HG03039 (cell line): ENCODE results near the gene TAT.
"Not testable (repeated sequence)": the region's sequence is repeated elsewhere in the genome, so short reads cannot be mapped to it uniquely, and the experiment has no call there.

Source experiments
- ATAC-seq: cut with Tn5 transposase; IDR thresholded peaks from one replicate; pipeline ENCODE4 v1.9.1; 2021; ENCODE audit warnings: mild to moderate bottlenecking, moderate library complexity; ENCODE audit not compliant: unreplicated experiment

TAT gene

GRCh38 chr16:71576971-71577370, at the start of gene TAT:
Gene TAT, minus strand, starts transcription at chr16:71577092. Its CDS starts 677 bp downstream, at chr16:71576415.
- ATAC-seq, result no peak

DNA sequence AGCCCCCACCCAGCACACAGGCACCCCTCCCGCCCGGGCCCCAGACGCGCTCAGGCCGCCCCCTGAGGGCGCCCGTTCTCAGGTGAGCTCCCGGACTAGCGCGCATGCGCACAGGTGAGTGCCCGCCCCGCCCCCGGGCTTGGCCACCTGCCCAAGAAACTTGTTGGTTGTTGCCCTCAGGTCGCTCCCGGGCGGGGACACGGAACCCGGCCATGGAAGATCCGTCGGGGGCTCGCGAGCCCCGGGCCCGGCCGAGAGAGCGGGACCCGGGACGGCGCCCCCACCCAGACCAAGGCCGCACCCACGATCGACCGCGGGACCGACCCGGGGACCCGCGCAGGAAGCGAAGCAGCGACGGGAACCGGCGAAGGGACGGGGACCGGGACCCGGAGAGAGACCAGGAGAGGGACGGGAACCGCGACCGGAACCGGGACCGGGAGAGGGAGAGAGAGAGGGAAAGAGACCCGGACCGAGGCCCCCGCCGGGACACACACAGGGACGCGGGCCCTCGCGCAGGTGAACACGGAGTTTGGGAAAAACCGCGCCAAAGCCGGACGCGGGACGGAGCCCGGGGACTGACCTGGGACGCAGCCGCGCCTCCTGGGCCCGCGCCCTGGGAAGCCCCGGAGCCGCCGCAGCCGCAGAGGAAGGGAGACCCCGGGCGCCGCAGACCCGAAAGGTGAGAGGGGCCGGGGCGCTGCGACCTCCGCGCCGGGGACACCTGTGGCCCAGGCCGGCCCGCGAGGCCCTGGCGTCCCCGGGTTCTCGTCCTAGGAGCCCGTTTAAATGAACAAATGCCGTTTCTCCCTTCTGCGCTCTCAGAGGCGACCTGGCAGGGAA, 49.3 kb upstream of the TAT start, which contains the start of gene MARVELD3:
TSS of gene MARVELD3 (plus strand) at position 167 of the 840 bp plus-strand sequence. CDS start at position 213, 46 bp downstream.
- no peak for ATAC-seq

GRCh38 chr16:71625113-71625850, 48.4 kb upstream of the TAT start:
- no peak for ATAC-seq

DNA sequence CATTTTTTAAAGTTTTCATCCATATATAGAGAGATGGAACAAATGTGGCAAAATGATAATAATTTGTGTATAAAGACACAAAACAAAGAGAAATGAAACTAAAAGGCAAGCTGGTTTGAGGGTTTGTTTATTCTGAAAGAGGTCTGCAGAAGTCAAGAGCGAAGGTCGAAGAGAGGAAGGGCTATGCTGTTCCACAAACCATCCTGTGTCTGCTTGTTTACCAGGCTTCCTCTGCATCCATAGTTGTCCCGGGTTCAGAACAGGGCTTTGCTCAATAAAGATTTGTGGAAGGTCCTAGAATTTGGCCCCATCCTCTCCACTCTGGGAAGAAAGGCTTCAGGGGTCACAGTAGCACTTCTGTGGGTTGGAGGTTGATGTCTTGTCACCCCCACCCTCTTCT, 46.7 kb upstream of the TAT start:
- ATAC-seq, result no peak

DNA sequence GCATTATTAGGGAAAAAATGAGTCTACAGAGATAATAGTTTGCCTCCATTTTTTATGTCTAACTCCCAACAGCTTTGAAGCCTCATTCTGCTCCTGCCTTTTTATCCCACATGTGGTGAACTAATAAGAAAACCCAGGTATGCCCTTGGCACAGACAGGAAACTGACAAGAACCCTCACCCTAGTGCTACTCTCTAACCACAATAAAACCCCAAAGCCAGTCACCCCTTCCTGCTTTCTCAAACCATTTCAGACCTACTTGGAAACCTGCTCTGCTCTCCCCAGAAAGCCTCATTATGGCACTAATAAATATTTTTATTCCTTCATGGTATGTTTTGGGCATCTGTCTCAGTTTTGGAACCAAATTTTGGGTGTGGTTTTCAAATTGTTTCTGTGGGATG, 45.2 kb upstream of the TAT start:
- ATAC-seq, result no peak

DNA sequence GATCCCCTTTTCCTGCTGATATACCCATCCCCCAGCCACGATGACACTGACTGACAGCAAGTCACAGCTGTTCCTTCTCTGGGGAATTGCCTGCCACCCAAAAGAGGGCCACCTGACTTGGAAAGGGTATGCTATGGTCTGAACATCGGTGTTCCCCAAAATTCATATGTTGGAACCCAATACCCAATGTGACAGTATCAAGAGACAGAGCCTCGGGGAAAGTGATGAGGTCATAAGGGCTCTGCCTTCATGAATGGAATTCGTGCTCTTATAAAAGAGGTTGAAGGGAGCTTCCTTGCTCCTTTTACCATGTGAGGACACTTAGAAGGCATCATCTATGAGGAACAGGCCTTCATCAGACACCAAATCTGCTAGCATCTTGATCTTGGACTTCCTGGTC, 41.5 kb upstream of the TAT start:
- no peak for ATAC-seq

- ATAC-seq, result not testable (repeated sequence)
These were observed 38.1 kb upstream of the TAT start for GRCh38 chr16:71614956-71615355.

DNA sequence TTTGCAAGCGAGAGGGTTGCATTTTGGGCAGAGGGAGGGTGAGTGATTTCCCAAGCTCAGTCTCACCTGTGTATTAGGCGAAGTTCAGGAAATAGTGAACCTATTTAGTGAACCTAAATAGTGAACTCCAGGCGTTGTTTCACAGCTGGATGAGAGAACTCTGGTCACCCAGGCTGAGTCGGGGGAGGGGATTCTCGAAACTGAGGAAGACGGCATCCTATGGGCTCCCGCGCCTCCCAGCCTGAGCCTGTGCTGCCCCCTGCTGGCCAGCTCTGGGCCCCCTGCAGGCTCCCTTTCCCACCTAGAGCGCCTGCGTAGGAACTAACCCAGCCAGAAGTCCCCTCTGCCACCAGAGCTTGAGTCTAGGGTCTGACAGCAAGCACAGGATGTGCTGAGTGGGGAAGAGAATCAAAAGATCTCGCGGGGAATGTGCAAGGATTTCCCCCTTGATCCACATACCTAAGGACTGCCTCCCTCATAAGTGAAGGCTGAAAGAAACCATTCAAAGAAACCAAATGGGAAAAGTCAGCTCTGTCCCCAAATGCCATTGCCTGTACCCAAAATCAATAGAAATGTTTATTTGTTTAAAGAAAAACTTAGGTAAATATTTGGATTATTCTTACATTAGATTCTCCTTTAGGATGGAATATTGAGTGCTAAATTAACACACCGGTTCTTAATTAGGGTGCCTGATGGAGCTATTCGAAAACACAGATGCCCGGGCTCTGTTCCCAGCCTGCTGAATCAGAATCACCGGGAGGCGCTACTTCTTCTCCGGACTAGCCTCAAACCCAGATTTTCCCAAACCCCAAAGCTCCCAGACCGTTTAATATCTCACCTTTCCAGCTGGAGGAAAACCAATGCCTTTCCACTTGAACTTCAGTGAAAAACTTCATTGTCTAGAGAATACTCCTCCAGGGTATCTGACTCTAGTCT, 34.3 kb upstream of the TAT start:
- ATAC-seq, result peak; percentile 54

DNA sequence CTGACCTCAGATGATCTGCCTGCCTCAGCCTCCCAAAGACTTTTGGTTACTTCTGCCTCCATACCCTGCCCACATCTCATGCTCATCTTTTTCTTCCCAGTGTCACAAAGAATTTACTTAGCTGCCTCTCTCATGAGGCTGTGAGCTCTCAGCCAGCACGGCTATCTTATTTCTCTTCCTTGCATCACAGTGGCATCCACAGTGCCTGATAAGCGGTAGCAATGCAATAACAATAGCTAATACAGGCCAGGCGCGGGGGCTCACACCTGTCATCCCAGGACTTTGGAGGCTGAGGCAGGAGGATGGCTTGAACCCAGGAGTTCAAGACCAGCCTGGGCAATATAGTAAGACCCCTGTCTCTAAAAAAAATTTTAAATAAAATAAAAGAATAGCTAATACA, 33.6 kb upstream of the TAT start:
- ATAC-seq, result no peak

GRCh38 chr16:71609066-71609465, 32.2 kb upstream of the TAT start:
- no peak for ATAC-seq

DNA sequence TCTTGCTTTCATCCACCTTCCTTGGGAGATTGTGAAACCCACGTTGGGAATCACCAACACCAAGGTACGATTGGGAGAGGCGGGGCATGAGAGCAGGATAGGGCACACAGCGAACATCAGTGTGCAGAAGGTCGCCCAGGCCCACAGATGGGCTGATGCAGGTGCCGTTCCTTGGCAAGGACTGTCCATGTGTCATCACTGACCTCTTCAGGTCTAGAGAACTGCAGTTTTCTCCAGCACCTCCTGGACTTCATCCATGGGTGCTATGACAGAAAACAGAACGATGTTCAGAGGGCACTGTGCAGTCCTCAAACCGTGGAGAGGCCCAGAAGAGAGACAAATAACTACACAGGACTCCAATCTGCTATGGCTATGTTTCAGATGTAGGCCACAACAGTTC, 23.9 kb upstream of the TAT start:
- no peak for ATAC-seq

GRCh38 chr16:71598426-71598825, 21.5 kb upstream of the TAT start:
- ATAC-seq, result not testable (repeated sequence)

DNA sequence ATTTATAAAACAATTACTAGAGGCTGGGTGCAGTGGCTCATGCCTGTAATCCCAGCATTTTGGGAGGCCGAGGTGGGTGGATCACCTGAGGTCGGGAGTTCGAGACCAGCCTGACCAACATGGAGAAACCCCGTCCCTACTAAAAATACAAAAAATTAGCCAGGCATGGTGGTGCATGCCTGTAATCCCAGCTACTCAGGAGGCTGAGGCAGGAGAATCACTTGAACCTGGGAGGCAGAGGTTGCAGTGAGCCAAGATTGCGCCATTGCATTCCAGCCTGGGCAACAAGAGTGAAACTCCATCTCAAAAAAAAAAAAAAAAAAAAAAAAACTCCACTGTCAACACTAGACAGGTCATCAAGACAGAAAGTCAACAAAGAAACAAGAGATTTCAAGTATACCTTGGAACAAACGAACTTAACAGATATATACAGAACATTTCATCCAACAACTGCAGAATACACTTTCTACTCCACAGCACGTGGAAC, 18.5 kb upstream of the TAT start:
- not testable (repeated sequence) for ATAC-seq

DNA sequence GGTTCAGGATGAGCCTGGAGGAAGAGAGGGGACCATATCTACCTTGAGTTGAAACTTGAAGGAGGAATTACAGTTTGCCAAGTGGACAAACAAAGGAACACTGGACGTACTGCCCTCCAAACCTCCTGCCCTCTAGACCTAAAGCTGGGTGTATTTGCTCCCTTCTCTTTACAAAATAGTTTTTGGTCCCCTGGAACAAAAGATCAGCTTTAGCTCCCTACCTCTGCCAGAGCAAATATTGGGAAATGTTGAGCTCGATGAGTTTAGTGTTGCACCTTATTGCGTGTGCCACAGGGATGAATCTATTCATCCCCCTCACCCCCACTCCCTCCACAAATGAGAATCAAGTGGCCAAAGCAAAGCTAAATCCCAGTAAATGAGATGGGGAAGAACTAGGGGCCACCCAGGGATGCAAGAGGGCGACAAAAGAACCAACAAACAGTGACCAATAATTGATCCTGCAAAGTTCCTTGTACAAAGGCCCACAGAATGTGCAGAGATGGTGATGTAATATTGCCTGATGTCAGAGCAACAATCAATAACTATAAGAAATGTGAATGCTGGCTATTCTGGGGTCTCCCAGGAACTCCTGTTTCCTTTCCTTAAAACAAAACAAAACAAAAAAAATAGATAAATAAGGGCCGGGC, 17.2 kb upstream of the TAT start:
- no peak for ATAC-seq

- no peak for ATAC-seq
These were observed 16.4 kb upstream of the TAT start for GRCh38 chr16:71593048-71593999.

DNA sequence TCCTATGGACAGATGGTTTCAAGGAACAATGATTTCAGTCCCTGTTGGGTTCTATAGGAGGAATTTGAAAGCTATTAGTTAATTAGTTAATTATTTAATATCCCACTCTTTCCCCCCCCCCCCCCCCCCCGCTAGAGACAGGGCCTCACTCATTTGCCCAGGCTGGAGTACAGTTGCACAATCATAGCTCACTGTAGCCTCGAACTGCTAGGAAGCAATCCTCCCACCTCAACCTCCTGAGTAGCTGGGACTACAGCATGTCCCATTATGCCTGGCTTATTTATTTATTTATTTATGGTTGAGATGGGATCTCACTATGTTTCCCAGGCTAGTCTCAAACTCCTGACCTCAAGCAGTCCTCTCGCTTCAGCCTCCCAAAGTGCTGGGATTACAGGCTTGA, 15.0 kb upstream of the TAT start:
- ATAC-seq, result no peak

GRCh38 chr16:71590584-71590983, 13.7 kb upstream of the TAT start:
- ATAC-seq, result no peak

DNA sequence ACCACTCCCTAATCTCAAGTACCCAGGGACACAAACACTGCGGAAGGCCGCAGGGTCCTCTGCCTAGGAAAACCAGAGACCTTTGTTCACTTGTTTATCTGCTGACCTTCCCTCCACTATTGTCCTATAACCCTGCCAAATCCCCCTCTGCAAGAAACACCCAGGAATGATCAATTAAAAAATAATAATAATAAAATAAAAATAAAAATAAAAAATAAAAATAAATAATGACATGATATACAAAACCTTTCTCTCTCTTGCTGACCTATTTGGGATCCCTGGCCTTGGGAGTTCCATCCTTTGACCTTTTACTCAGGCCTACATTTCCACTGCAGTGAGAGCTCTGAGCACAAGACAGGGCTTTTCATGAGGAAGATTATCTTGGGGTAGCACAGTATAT, 13.2 kb upstream of the TAT start:
- ATAC-seq, result not testable (repeated sequence)

- ATAC-seq, result not testable (repeated sequence)
These were observed 12.4 kb upstream of the TAT start for GRCh38 chr16:71589334-71589733.
